Muscle of leg (tissue), 11 donors: ENCODE data around the gene GJD3. TPM values are rescaled to one million over a fixed set of nuclear protein-coding genes. Genes with fewer than 3 reads are reported as not detected.

Source experiments
- DNase-seq: peaks from one replicate; pipeline ENCODE4 v3.0.0; 2013
- H3K27ac ChIP-seq: one replicate; pipeline ENCODE4 v1.5.1; 2013; ENCODE audit warnings: mild to moderate bottlenecking, low read length, control low read depth
- H3K27me3 ChIP-seq: one replicate; pipeline ENCODE4 v1.6.1; 2013; ENCODE audit warnings: low read length; ENCODE audit not compliant: control insufficient read depth, insufficient read depth
- H3K36me3 ChIP-seq: one replicate; pipeline ENCODE4 v1.6.1; 2013; ENCODE audit warnings: low read length; ENCODE audit not compliant: control insufficient read depth, insufficient read depth
- H3K4me1 ChIP-seq: one replicate; pipeline ENCODE4 v1.6.1; 2013; ENCODE audit warnings: low read length; ENCODE audit not compliant: control insufficient read depth, insufficient read depth
- H3K4me3 ChIP-seq: one replicate; pipeline ENCODE4 v1.5.1; 2013; ENCODE audit warnings: low read length, control low read depth
- H3K9me3 ChIP-seq: replicated peaks from 2 replicates; pipeline ENCODE4 v1.6.1; 2013; ENCODE audit warnings: low read depth, low read length; ENCODE audit not compliant: control insufficient read depth
- WGBS: methylation state at CpG from one replicate; pipeline ENCODE4 v1.1.5; 2013; ENCODE audit warnings: missing lambda C conversion rate; ENCODE audit not compliant: insufficient coverage; 5-methylcytosine and 5-hydroxymethylcytosine counted together
- polyA plus RNA-seq, 8 donors: library from polyadenylated mRNA; unstranded; fragments of 120-200 nt; gene quantifications; one replicate each; pipeline versions ENCODE4 v1.2.1 to v1.2.3, GENCODE V29; 2013; ENCODE audit warnings: inconsistent platforms in 1 of 8, low replicate concordance in 1 of 8; ENCODE audit not compliant: insufficient read length in 8 of 8, insufficient read depth in 1 of 8
- total RNA-seq: library from RNA; stranded (reverse); fragments of 120-200 nt; gene quantifications from one replicate; pipeline ENCODE4 v1.2.4, GENCODE V29; 2013

GJD3 gene
- total and polyA plus RNA-seq, 9 donors = 0.17 to 0.87 (median 0.27) TPM; not detected in 1

DNA sequence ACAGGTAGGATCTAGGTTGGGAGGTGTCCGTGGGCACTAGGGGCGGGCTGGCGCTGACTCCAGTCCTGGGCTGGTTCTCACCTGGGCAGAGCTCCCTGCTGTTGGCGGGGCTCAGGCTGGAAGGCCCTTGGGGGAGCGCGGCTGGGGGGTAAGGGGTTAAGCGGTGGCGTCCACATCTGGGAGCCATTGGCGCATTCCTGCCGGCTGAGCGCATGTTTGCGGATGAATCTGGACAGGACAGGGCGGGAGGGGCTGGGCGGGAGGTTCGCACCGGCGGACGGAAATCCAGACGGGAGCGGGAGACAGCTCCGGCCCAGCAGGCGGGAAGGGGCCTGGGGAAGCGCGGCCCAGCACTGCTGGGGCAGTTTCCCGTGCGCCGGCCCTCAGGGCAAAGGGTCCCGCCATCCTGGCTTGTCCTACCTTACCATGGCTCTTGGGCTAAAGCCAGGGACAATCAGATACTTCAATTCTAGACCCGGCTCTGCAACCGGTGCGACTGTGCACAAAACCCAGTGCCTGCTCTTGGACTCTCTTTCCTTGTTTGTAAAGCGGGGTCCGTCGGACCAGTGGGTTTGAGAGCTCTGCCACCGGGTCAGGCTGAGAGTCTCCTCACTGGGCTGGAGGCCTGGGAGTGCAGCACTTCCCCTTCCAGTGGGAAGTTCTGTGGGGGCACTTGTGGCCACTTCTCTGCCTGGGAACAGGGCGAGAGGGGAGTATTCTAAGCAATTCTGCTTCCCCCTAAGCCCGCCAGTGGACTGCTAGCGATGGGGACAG lies 47.8 kb downstream of the GJD3 start:
- H3K4me1 ChIP-seq = peaks cover 90% of the 10 kb centered on the region
- H3K9me3 ChIP-seq = no peaks in the 10 kb centered on the region
- peak overlapping the region; percentile 98 for H3K27ac ChIP-seq
- no peaks in the 10 kb centered on the region for H3K36me3 ChIP-seq
- no peaks in the 10 kb centered on the region for H3K27me3 ChIP-seq
- peak overlapping the region; percentile 32 for H3K4me3 ChIP-seq
- WGBS = 2% methylated on average over 30 of the region's 38 CpGs
- peak; percentile 95 for DNase-seq

DNA sequence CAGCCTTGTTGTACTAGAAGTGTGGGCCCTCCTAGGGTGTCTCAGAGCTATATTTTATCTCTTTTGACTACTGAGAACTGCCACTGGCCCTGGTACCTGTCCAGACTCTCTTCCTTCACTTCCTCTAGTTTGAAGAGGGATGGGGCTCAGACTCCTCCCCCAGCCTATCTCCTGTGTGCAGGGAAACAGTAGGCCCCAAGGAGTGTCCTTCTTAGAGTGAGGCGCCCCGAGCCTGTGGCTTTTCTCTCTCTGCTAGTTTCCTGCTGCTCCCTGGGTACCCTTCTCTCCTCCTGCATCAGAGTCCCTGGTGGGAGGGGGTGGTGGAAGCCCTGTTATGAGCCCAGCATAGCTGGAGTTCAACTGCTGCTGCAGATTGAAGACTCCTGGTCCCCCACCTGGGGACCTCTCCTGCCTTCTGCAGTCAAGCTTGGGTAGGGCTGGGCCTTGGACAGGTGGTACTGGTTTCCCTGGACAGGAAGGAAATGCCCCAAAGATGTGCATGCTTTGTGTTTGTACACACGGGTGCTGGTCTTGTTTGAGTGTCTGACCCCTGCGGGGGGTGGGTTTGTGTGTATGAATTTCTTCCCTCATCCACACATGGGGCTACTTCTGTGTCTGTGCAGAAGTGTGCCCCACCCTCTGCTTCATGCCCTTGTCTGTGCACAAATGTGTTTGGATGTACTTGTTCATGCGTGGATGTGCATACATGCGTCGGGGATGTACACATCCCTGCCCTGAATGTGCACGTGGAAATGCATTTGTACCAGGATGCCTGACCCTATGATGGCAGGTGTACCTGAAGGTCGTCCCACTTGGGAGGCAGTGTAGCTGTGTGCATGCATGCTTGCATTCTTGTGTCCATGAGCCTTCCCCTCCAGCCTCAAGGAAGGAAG lies 48.6 kb downstream of the GJD3 start:
- no peak for DNase-seq
- no peaks in the 10 kb centered on the region for H3K27me3 ChIP-seq
- peaks cover 90% of the 10 kb centered on the region for H3K4me1 ChIP-seq
- no peaks in the 10 kb centered on the region for H3K9me3 ChIP-seq
- WGBS = 34% methylated on average over 5 of the region's 9 CpGs
- H3K36me3 ChIP-seq = no peaks in the 10 kb centered on the region
- H3K4me3 ChIP-seq = no peak overlapping the region
- peak overlapping the region; percentile 98 for H3K27ac ChIP-seq

DNA sequence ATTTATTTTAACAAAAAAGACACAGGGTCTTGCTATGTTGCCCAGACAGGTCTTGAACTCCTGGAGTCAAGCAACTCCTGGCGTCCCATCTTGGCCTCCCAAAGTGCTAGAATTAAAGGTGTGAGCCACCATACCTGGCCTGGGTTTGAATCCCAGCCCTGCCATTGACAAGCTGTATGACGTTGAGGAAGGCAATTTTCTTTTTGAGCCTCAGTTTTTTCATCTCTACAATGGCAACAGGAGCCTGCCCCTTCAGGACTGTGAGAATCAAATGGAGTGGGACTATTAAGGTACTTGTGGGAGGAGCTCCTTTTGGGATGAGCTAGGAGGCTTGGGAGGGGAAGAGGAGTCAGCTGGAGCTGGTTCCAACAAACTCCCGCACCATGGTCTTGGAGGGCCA lies 49.3 kb downstream of the GJD3 start:
- 100% methylated on average over 1 of the region's 3 CpGs for WGBS
- no peaks in the 10 kb centered on the region for H3K27me3 ChIP-seq
- no peak for DNase-seq
- no peak overlapping the region for H3K4me3 ChIP-seq
- H3K9me3 ChIP-seq = no peaks in the 10 kb centered on the region
- H3K27ac ChIP-seq = peak overlapping the region; percentile 98
- peaks cover 90% of the 10 kb centered on the region for H3K4me1 ChIP-seq
- H3K36me3 ChIP-seq = no peaks in the 10 kb centered on the region

DNA sequence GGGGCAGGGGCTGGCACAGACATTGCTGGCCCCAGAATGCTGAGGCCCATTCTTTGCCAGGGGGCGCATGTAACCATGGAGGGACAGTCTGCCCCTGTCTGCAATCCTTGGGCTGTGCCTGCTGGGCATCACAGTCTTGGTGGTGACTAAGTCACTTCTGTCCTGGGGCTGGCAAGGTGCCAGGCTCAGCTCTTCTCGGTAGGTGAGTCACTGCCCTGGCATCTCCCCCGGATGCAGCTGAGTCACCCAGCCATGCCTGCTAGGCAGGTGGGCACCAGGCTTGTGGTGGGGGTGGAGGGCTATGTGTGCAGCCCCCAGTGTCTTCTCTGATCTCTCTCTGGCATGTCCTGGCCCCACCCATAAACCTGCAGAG lies 50.0 kb downstream of the GJD3 start:
- no peak overlapping the region for H3K4me3 ChIP-seq
- WGBS = no CpG with 5 or more reads among the region's 3 CpGs
- peak; percentile 86 for DNase-seq
- peaks cover 90% of the 10 kb centered on the region for H3K4me1 ChIP-seq
- no peaks in the 10 kb centered on the region for H3K27me3 ChIP-seq
- peak overlapping the region; percentile 94 for H3K27ac ChIP-seq
- no peaks in the 10 kb centered on the region for H3K36me3 ChIP-seq
- no peaks in the 10 kb centered on the region for H3K9me3 ChIP-seq

DNA sequence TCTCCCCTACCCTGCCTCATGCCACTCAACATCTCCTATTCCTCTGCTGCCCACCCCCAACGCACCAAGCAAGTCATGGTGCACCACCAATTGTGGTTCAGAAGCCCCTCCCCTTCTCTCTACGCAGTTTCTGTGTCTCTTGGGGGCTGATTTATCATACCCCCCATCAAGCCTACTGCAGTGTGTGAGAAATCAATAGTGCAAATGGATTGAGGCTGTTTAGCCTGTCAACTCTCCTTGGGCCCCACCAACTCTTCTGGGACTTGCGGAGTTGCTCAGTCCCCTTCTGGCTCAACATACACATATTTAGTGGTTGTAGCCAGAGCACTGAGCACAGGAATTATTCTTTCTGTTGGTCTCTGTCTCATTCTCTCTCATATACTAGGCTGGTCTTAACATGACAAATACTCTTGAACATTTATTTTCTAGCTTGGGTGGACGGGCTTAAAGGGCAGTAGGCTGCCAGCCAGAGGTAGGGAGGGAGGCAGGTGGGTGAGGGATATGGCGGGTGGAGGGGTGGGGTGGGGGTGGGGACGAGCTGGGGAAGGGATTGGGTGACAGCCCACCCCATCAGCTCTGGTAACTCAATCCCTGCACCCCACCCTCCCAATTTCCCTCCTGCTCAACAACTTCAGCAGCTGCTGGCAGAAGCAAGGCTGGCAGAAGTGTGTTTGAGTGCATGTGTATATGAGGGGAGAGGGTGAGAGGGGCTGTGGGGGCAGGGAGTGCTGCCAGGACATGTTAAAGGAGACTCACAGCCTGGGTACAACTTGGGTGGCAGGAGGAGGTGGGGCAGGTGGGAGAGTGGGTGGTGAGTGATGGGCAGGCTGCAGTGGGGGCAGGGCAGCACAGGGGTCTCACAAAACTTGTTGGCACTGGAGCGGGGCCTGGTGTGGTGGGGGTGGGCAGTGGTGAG lies 50.6 kb downstream of the GJD3 start:
- WGBS = 50% methylated on average over 1 of the region's 7 CpGs
- H3K4me1 ChIP-seq = peaks cover 90% of the 10 kb centered on the region
- H3K9me3 ChIP-seq = no peaks in the 10 kb centered on the region
- peak overlapping the region; percentile 94 for H3K27ac ChIP-seq
- H3K4me3 ChIP-seq = no peak overlapping the region
- peak; percentile 84 for DNase-seq
- H3K36me3 ChIP-seq = no peaks in the 10 kb centered on the region
- H3K27me3 ChIP-seq = no peaks in the 10 kb centered on the region

Other genes starting within 250 kb of the GJD3 start
- 81.7 TPM for gene MSL1, start 242.8 kb downstream of the GJD3 start, total RNA-seq
- 100 to 1,000 TPM in 6 of 8 donors, 10 to 100 TPM in 2; 94.0 to 124 (median 105) TPM for gene MSL1, start 242.8 kb downstream of the GJD3 start, polyA plus RNA-seq
- gene CASC3, start 224.2 kb downstream of the GJD3 start, total RNA-seq = 35.0 TPM
- gene CASC3, start 224.2 kb downstream of the GJD3 start, polyA plus RNA-seq = 10 to 100 TPM; 53.5 to 69.7 (median 59.5) TPM
- gene RAPGEFL1, start 187.3 kb downstream of the GJD3 start, total RNA-seq = 2.4 TPM
- gene RAPGEFL1, start 187.3 kb downstream of the GJD3 start, polyA plus RNA-seq = 10 to 100 TPM in 1 of 8 donors, 1 to 10 TPM in 7; 5.2 to 10.3 (median 6.5) TPM
- 4.6 TPM for gene WIPF2, start 145.4 kb downstream of the GJD3 start, total RNA-seq
- 10 to 100 TPM; 11.0 to 18.0 (median 14.6) TPM for gene WIPF2, start 145.4 kb downstream of the GJD3 start, polyA plus RNA-seq
- 8.2 TPM for gene CDC6, start 76.9 kb downstream of the GJD3 start, total RNA-seq
- 10 to 100 TPM in 6 of 8 donors, 1 to 10 TPM in 2; 8.9 to 17.0 (median 12.0) TPM for gene CDC6, start 76.9 kb downstream of the GJD3 start, polyA plus RNA-seq
- 28.2 TPM for gene RARA, start 55.6 kb downstream of the GJD3 start, total RNA-seq
- gene RARA, start 55.6 kb downstream of the GJD3 start, polyA plus RNA-seq = 10 to 100 TPM; 53.3 to 77.2 (median 66.1) TPM
- gene TOP2A, start 53.2 kb upstream of the GJD3 start, total RNA-seq = 45.9 TPM
- 100 to 1,000 TPM in 1 of 8 donors, 10 to 100 TPM in 7; 58.3 to 113 (median 80.9) TPM for gene TOP2A, start 53.2 kb upstream of the GJD3 start, polyA plus RNA-seq
- gene IGFBP4, start 78.7 kb upstream of the GJD3 start, total RNA-seq = 105 TPM
- gene IGFBP4, start 78.7 kb upstream of the GJD3 start, polyA plus RNA-seq = 100 to 1,000 TPM; 195 to 325 (median 275) TPM
- not detected for gene TNS4, start 136.9 kb upstream of the GJD3 start, total RNA-seq
- gene TNS4, start 136.9 kb upstream of the GJD3 start, polyA plus RNA-seq = 1 to 10 TPM in 1 of 8 donors, under 1 TPM in 4, not detected in 3; 0.05 to 1.6 (median 0.16) TPM
- 0.09 TPM for gene CCR7, start 200.7 kb upstream of the GJD3 start, total RNA-seq
- under 1 TPM; 0.17 to 0.35 (median 0.27) TPM for gene CCR7, start 200.7 kb upstream of the GJD3 start, polyA plus RNA-seq